Keratinocyte (primary cell): Measurements from ENCODE around the gene SCD5. TPM values are rescaled to one million over a fixed set of nuclear protein-coding genes. Genes with fewer than 3 reads are reported as not detected.

Experiments
- DNase-seq: peaks from one replicate; pipeline ENCODE4 v3.0.0-alpha.2; 2011; ENCODE audit warnings: low read depth, missing footprints, low spot score
- FAIRE-seq: peaks from 2 replicates; lab custom pipeline; 2011; peaks lifted over from hg19 to GRCh38; lab: Jason Lieb, UNC
- H2AFZ ChIP-seq: 2 replicates; pipeline ENCODE4 v1.6.0; 2012; ENCODE audit warnings: low read length, control low read depth, inconsistent platforms; ENCODE audit not compliant: control insufficient read depth
- H3K27ac ChIP-seq: 2 replicates; pipeline ENCODE4 v1.5.1; 2011; ENCODE audit warnings: low read length; ENCODE audit not compliant: control insufficient read depth, insufficient read depth
- H3K27me3 ChIP-seq: 3 replicates; pipeline ENCODE4 v1.6.0; 2011; ENCODE audit warnings: low read length; ENCODE audit not compliant: control insufficient read depth, insufficient read depth; ENCODE audit errors: extremely low read depth
- H3K36me3 ChIP-seq, 2 experiments: 2 replicates in 1 of 2; 3 replicates in 1 of 2; pipeline ENCODE4 v1.5.1; 2011; ENCODE audit warnings: low read length in 2 of 2, mild to moderate bottlenecking in 1 of 2; ENCODE audit not compliant: control insufficient read depth in 2 of 2, insufficient read depth in 2 of 2; ENCODE audit errors: extremely low read depth in 1 of 2
- H3K4me1 ChIP-seq: 3 replicates; pipeline ENCODE4 v1.5.1; 2011; ENCODE audit warnings: low read length; ENCODE audit not compliant: control insufficient read depth, insufficient read depth; ENCODE audit errors: extremely low read depth
- H3K4me2 ChIP-seq: 3 replicates; pipeline ENCODE4 v1.6.0; 2011; ENCODE audit warnings: low read depth, low read length; ENCODE audit not compliant: control insufficient read depth, insufficient read depth; ENCODE audit errors: extremely low read depth
- H3K4me3 ChIP-seq, 3 experiments: fragments of 200-600 bp in 1 of 3; sonication (generic) in 1 of 3; 2 replicates in 2 of 3; 3 replicates in 1 of 3; pipeline ENCODE4 v1.5.1; 2011 to 2016; ENCODE audit warnings: low read length in 3 of 3, mild to moderate bottlenecking in 3 of 3, control low read depth in 2 of 3, inconsistent platforms in 1 of 3, low read depth in 1 of 3, mixed read lengths in 1 of 3, mixed run types in 1 of 3, moderate library complexity in 1 of 3; ENCODE audit not compliant: control insufficient read depth in 2 of 3, insufficient read depth in 2 of 3; ENCODE audit errors: extremely low read depth in 1 of 3
- H3K79me2 ChIP-seq: 2 replicates; pipeline ENCODE4 v1.6.0; 2012; ENCODE audit warnings: low read length; ENCODE audit not compliant: control insufficient read depth, insufficient read depth
- H3K9ac ChIP-seq: 3 replicates; pipeline ENCODE4 v1.6.0; 2011; ENCODE audit warnings: low read length; ENCODE audit not compliant: control insufficient read depth, insufficient read depth; ENCODE audit errors: extremely low read depth
- H3K9me1 ChIP-seq: 3 replicates; pipeline ENCODE4 v1.6.0; 2011; ENCODE audit warnings: low read length; ENCODE audit not compliant: control insufficient read depth, insufficient read depth; ENCODE audit errors: extremely low read depth
- H3K9me3 ChIP-seq: 2 replicates; pipeline ENCODE4 v1.5.1; 2012; ENCODE audit warnings: low read depth, low read length; ENCODE audit not compliant: control insufficient read depth
- H4K20me1 ChIP-seq: 3 replicates; pipeline ENCODE4 v1.6.0; 2011; ENCODE audit warnings: low read length; ENCODE audit not compliant: control insufficient read depth, insufficient read depth; ENCODE audit errors: extremely low read depth
- EZH2 ChIP-seq: IDR thresholded peaks from one replicate; pipeline ENCODE4 v1.6.1; 2012; ENCODE audit warnings: inconsistent platforms, mild to moderate bottlenecking, low read length, moderate library complexity
- dilution Hi-C: fragments of 300-500 bp; cut with MboI; formaldehyde crosslinking; loops from one replicate; pipeline ENCODE4 v1.7.0; 2020; ENCODE audit warnings: low sequenced_read_pairs; ENCODE audit not compliant: extremely low pct_ligation_motif_present
- polyA plus RNA-seq, 5 experiments: library from polyadenylated mRNA; depleted of rRNA in 3 of 5; stranded (reverse) in 3 of 5; stranded (forward) in 1 of 5; unstranded in 1 of 5; fragments of >200 nt; gene quantifications; 1 replicate in 1 of 5; 2 replicates in 3 of 5; 3 replicates in 1 of 5; pipeline versions ENCODE4 v1.2.1 to v1.2.3, GENCODE V29; 2011 to 2012; ENCODE audit warnings: missing spikeins in 2 of 5, low read depth in 1 of 5, low replicate concordance in 1 of 5
- TF ChIP-seq, protein P1 (sequence below), 3 experiments: IDR thresholded peaks in 1 of 3; conservative IDR thresholded peaks in 1 of 3; optimal IDR thresholded peaks in 1 of 3; 2 replicates in 2 of 3; 3 replicates in 1 of 3; pipeline versions ENCODE3 to v1.5.1; 2011; ENCODE audit warnings: low read length in 3 of 3, mild to moderate bottlenecking in 3 of 3, moderate library complexity in 2 of 3, control low read depth in 1 of 3, inconsistent platforms in 1 of 3; ENCODE audit not compliant: insufficient read depth in 2 of 3; ENCODE audit errors: extremely low read depth in 1 of 3

SCD5 gene
- polyA plus RNA-seq, 1 donor (not counting 4 experiments of a cell fraction or from before 2014, with no cell fraction given): 39.4 TPM

DNA sequence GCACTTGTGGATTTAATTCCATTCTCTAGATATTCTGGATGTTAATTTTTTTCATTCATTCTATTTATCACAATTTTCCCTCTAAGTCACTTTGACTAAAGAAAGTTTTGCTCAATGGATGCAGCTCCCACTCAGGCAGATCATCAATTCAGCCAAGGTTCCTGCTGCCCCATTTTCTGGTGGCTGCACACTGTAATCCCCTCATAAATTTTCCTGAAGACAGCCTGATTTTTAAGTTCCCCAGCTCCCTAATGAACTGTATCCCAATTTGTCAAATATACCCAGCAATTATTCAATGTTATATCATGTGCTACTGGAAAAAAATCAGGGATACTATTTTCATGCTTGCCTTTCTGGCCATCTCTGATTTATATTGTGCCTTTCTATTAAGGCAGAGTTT is 61.2 kb downstream of the SCD5 start:
- Histone ChIP-seq H3K4me2 (no peak overlapping the region), H3K4me3 (no peak overlapping the region), H3K4me1 (peaks cover 7% of the 10 kb centered on the region), H2AFZ (no peak overlapping the region), H3K9me1 (no peaks in the 10 kb centered on the region), H3K9ac (no peak overlapping the region), H3K27ac (no peak overlapping the region), H3K79me2 (peaks cover 22% of the 10 kb centered on the region), H4K20me1 (no peaks in the 10 kb centered on the region), H3K36me3 (peaks cover 3 to 11% of the 10 kb centered on the region in 2 experiments), H3K27me3 (no peaks in the 10 kb centered on the region), H3K9me3 (no peaks in the 10 kb centered on the region)
- DNase-seq: no peak
- no peak for FAIRE-seq
- dilution Hi-C loops: no loop called here
- TF ChIP-seq, protein P1, sequence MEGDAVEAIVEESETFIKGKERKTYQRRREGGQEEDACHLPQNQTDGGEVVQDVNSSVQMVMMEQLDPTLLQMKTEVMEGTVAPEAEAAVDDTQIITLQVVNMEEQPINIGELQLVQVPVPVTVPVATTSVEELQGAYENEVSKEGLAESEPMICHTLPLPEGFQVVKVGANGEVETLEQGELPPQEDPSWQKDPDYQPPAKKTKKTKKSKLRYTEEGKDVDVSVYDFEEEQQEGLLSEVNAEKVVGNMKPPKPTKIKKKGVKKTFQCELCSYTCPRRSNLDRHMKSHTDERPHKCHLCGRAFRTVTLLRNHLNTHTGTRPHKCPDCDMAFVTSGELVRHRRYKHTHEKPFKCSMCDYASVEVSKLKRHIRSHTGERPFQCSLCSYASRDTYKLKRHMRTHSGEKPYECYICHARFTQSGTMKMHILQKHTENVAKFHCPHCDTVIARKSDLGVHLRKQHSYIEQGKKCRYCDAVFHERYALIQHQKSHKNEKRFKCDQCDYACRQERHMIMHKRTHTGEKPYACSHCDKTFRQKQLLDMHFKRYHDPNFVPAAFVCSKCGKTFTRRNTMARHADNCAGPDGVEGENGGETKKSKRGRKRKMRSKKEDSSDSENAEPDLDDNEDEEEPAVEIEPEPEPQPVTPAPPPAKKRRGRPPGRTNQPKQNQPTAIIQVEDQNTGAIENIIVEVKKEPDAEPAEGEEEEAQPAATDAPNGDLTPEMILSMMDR (optimal IDR thresholded peaks at IDR 0.05 in 1 of 3, IDR thresholded peaks at IDR 0.05 in 1 of 3, conservative IDR thresholded peaks at IDR 0.05 in 1 of 3; ENCODE audit: extremely low read depth in 1 of 3, insufficient read depth in 2 of 3, low read length in 3 of 3): no peak
- TF ChIP-seq EZH2: no peak

DNA sequence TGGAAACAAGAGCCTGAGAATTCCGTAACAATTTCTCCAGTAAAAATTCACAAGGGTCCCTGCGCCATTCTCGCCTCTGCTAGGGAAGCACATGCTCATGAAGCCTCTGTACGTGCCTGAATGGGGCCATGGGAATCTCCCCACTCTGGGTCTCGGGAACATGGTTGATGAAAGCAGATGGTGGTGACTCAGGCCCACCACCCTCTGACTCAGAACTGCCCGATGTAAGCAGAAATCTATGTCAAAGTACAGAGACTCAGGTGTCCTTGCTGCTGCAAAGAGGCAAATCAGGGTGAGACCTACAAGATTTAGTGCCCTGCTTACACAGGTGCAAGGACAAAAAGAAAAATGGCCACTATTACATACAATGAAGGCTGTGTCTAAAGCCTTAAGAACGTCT is 65.0 kb downstream of the SCD5 start:
- TF ChIP-seq, protein P1 (optimal IDR thresholded peaks at IDR 0.05 in 1 of 3, IDR thresholded peaks at IDR 0.05 in 1 of 3, conservative IDR thresholded peaks at IDR 0.05 in 1 of 3; ENCODE audit: extremely low read depth in 1 of 3, insufficient read depth in 2 of 3, low read length in 3 of 3): no peak
- TF ChIP-seq EZH2: no peak
- FAIRE-seq (peak; percentile 29), DNase-seq (no peak)
- Histone ChIP-seq H2AFZ (no peak overlapping the region), H3K4me1 (peaks cover 7% of the 10 kb centered on the region), H3K27me3 (no peaks in the 10 kb centered on the region), H3K4me3 (no peak overlapping the region), H3K36me3 (peaks cover 0 to 4% of the 10 kb centered on the region in 2 experiments), H3K4me2 (no peak overlapping the region), H3K9me1 (no peaks in the 10 kb centered on the region), H3K9ac (no peak overlapping the region), H3K79me2 (peaks cover 23% of the 10 kb centered on the region), H3K9me3 (no peaks in the 10 kb centered on the region), H3K27ac (peak overlapping the region; percentile 27), H4K20me1 (no peaks in the 10 kb centered on the region)
- dilution Hi-C loops: no loop called here
